LNCaP clone FGC (cell line): ENCODE data around the gene NPAS1.
"Not testable (repeated sequence)": the region's sequence is repeated elsewhere in the genome, so short reads cannot be mapped to it uniquely, and the experiment has no call there.

ENCODE experiments used
- DNase-seq: peaks from one replicate; pipeline ENCODE4 v3.0.0-alpha.2; 2011; ENCODE audit warnings: low read depth
- H3K4me3 ChIP-seq: 2 replicates; pipeline ENCODE4 v1.5.1; 2011; ENCODE audit warnings: mild to moderate bottlenecking, low read depth, low read length, control low read depth
- TF ChIP-seq, protein P1 (sequence below): IDR thresholded peaks from 2 replicates; pipeline ENCODE4 v1.5.1; 2012; ENCODE audit warnings: mild to moderate bottlenecking; ENCODE audit not compliant: control insufficient read depth, insufficient read depth; ENCODE audit errors: extremely low read depth

NPAS1 gene

DNA sequence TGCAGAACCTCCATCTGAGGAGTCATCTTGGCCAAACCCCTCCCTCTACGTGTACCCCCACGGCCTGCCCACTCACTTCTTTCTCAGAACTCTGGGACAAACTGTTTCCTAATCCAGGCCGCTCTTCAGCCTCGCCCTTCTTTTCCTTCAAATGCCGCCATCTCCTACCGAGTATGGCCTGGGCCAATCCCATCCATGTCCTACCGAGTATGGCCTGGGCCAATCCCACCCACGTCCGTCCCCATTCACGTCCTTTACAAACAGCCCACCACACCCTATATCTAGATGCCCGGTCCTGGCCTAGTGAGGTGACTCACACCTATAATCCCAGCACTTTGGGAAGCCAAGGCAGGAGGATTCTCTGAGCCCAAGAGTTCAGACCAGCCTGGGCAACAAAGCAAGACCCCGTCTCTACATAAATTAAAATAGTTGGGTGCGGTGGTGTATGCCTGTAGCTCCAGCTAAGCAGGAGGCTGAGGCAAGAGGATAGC lies 27.7 kb downstream of the NPAS1 start:
- peak overlapping the region; percentile 54 for H3K4me3 ChIP-seq
- DNase-seq = no peak

DNA sequence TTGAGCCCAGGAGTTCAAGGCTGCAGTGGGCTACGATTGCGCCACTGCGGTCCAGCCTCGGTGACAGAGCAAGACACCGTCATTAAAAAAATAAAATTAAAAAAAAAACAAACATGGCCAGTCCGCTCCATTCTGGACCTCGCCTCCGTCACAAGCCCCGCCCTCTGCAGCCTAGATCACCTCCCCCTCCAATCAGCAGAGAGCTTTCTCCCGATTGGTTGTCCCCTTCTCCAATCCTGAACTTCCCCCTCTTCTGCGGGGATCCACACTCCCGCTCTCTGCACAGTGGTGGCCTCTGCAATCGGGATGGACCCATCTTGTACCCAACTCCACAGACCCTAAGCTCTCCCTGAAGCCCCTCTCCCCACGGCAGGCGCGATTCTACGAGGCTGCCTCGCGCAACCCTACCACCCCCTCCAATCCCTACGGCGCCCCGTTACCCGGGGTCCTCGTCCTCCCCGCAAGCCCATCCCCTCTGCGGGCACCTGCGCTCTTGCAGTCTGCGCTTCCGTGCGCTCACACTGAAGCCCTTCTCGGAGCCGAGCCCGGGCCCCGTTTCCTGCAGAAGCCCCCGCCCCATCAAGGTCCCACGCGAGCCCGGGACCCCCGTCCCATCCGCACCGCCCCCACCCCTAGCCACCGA lies 28.2 kb downstream of the NPAS1 start:
- TF ChIP-seq, protein P1, sequence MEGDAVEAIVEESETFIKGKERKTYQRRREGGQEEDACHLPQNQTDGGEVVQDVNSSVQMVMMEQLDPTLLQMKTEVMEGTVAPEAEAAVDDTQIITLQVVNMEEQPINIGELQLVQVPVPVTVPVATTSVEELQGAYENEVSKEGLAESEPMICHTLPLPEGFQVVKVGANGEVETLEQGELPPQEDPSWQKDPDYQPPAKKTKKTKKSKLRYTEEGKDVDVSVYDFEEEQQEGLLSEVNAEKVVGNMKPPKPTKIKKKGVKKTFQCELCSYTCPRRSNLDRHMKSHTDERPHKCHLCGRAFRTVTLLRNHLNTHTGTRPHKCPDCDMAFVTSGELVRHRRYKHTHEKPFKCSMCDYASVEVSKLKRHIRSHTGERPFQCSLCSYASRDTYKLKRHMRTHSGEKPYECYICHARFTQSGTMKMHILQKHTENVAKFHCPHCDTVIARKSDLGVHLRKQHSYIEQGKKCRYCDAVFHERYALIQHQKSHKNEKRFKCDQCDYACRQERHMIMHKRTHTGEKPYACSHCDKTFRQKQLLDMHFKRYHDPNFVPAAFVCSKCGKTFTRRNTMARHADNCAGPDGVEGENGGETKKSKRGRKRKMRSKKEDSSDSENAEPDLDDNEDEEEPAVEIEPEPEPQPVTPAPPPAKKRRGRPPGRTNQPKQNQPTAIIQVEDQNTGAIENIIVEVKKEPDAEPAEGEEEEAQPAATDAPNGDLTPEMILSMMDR = no peak
- H3K4me3 ChIP-seq = peak overlapping the region; percentile 54
- peak; percentile 55 for DNase-seq

More for the DNA sequence above, 27.7 kb downstream of the NPAS1 start:
- TF ChIP-seq, protein P1 = no peak

DNA sequence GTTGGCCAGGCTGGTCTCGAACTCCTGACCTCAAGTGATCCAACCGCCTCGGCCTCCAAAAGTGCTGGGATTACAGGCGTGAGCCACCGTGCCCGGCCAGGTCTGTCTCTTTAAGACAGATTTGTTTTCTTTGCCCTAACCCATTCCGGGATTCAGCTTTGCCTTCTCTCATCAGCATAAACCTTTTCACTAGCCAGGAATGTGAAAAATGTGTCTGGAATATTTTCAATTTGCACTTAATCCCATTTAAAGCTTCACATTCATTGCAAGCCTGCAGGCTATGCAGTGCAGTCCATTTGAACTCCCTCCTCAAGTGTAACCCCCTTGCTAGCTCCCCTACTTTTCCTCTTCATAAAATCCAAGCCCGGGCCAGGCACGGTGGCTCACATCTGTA lies 29.7 kb downstream of the NPAS1 start:
- TF ChIP-seq, protein P1 = no peak
- peak overlapping the region; percentile 54; the same call in 1 of the 2 replicates for H3K4me3 ChIP-seq
- DNase-seq = no peak

DNA sequence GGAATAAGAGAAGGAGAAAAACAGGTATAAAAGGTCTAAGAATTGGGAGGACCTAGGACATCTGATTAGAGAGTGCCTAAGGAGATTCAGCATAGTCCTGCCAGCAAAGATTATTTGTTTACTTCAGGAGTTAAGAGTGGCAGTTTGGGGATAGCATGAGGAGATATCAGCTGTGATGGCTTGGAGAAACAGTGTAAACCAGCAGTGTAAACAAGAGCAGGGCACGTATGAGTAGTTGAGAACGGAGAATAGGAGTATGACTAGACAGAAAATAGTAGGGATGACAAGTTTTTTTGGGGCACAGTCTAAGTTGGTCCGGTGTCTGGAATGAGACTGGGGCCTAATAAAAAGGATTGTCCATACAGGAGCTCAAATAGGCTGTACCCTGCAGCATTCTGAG lies 30.9 kb downstream of the NPAS1 start:
- H3K4me3 ChIP-seq, DNase-seq: not testable (repeated sequence)

DNA sequence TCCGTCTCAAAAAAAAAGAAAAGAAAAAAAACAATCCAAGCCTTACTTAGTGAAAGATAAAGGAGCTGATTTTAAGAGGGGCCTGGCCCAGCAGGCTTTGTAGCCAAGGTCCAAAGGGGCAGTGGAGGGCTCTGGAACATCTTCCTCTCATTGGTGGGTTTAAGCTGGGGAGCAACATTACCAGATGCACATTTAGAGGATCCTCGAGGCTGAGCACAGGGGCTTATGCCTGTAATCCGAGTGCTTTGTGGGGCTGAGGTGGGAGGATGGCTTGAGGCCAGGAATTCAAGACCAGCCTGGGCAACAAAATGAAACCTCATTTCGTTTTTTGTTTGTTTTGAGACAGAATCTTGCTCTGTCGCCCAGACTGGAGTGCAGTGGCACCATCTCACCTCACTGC lies 36.8 kb downstream of the NPAS1 start:
- no peak for DNase-seq
- TF ChIP-seq, protein P1 = no peak
- H3K4me3 ChIP-seq = no peak overlapping the region

DNA sequence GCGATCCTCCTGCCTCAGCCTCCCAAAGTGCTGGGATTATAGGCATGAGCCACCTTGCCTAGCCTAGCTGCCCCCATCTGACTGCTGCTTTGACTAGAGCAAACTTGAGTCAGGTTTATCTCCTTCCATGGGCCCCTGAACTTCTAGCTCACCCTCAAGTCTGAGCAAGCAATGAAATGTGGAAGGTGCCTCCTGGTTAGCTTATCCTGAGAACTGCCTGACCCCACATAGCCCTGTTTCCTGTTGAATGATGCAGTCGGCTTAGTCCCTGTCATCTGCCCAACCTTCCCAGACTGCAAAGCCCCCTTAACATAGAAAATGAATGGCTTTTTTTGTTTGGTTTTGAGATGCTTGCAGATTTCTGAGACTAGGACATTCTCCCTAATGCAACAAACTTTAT lies 37.7 kb downstream of the NPAS1 start:
- no peak overlapping the region for H3K4me3 ChIP-seq
- TF ChIP-seq, protein P1 = no peak
- no peak for DNase-seq

DNA sequence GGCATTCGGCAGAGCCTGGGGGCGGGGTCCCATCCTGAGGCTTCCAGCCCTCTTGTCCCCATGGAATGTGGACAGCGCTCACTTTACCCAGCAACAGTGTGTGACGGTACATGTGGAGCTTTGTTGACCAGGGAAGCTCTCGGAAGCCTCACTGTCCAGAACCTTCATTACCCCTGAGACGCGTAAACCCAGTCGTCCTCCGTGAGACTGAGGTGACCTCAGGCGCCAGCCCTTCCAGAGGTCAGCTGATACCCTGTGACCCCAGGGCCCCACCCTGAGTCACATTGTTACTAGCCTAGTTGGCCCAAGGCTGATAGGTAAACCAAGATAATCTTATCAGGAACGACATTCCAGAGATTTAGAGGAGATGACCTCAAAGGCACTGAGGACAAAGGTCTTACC lies 39.0 kb downstream of the NPAS1 start:
- no peak for DNase-seq
- TF ChIP-seq, protein P1 = no peak
- H3K4me3 ChIP-seq = no peak overlapping the region
